ENCODE results near the gene TRIM38.

GRCh38 chr6:26025894-26026832, 63.6 kb downstream of the TRIM38 start:
- peak; percentile 54 to 83 for TF ChIP-seq CTCF (IDR thresholded peaks at IDR 0.05)
- TF ChIP-seq POLR2AphosphoS5 (IDR thresholded peaks at IDR 0.05), result no peak

All from suprapubic skin (tissue), 3 donors.